Right atrium auricular region (tissue), 2 donors: ENCODE results near the gene TMEM150C. TPM values are rescaled to one million over a fixed set of nuclear protein-coding genes. Genes with fewer than 3 reads are reported as not detected.
"Not testable (repeated sequence)": the region's sequence is repeated elsewhere in the genome, so short reads cannot be mapped to it uniquely, and the experiment has no call there.

ENCODE experiments used
- DNase-seq: peaks from one replicate; pipeline ENCODE4 v3.0.0-alpha.2; 2019; ENCODE audit warnings: low spot score
- H3K27ac ChIP-seq, 2 donors: fragments of 200-600 bp; sonication (generic); 1 replicate in 1 of 2; 2 replicates in 1 of 2; pipeline ENCODE4 v1.5.1; 2016 to 2019
- H3K27me3 ChIP-seq, 2 donors: fragments of 200-600 bp; sonication (generic); one replicate each; pipeline versions ENCODE4 v1.5.1 to v1.6.0; 2017 to 2019
- H3K36me3 ChIP-seq: fragments of 200-600 bp; sonication (generic); one replicate; pipeline ENCODE4 v1.5.1; 2016
- H3K4me1 ChIP-seq, 2 donors: fragments of 200-600 bp; sonication (generic); one replicate each; pipeline versions ENCODE4 v1.5.1 to v1.6.0; 2017 to 2019
- H3K4me3 ChIP-seq, 2 donors: fragments of 200-600 bp; sonication (generic); 1 replicate in 1 of 2; 2 replicates in 1 of 2; pipeline ENCODE4 v1.5.1; 2017 to 2019; ENCODE audit warnings: mild to moderate bottlenecking in 1 of 2, moderate library complexity in 1 of 2
- H3K9me3 ChIP-seq, 2 donors: fragments of 200-600 bp; sonication (generic); one replicate each; pipeline ENCODE4 v1.5.1; 2019
- total RNA-seq, 2 donors: library from RNA; depleted of rRNA; stranded (reverse); fragments of >200 nt; gene quantifications; one replicate each; pipeline ENCODE4 v1.1.0, GENCODE V29; 2016
- TF ChIP-seq, protein P1 (sequence below), 2 donors: fragments of 200-600 bp; sonication (generic); IDR thresholded peaks; one replicate each; pipeline ENCODE4 v1.5.1; 2019; ENCODE audit warnings: antibody characterized with exemption in 2 of 2

The TMEM150C gene
- total RNA-seq, 2 donors from 2014 or later: 14.2 to 21.2 TPM

DNA sequence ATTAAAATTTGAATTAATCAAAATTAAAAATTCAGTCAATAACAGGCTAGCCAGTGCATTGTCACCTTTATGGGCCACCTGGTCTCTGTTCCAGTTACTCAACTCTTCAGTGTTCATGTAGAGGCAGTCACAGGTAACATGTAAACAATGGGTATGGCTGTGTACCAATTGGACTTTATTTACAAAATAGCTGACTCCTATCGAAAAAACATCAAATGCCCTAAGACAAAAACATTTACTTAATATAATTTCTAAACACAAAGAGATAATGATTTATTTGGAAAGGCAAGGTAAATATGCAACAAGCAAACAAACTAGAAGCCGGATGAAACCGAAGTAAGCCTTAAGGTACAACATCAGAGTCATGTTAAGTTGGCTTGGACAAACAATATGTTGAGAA, 8.8 kb downstream of the TMEM150C start:
- Histone ChIP-seq H3K4me3 (no peak overlapping the region), H3K36me3 (no peaks in the 10 kb centered on the region), H3K27me3 (no peaks in the 10 kb centered on the region), H3K27ac (no peak overlapping the region), H3K9me3 (no peaks in the 10 kb centered on the region), H3K4me1 (no peaks in the 10 kb centered on the region)
- DNase-seq: no peak
- TF ChIP-seq, protein P1, sequence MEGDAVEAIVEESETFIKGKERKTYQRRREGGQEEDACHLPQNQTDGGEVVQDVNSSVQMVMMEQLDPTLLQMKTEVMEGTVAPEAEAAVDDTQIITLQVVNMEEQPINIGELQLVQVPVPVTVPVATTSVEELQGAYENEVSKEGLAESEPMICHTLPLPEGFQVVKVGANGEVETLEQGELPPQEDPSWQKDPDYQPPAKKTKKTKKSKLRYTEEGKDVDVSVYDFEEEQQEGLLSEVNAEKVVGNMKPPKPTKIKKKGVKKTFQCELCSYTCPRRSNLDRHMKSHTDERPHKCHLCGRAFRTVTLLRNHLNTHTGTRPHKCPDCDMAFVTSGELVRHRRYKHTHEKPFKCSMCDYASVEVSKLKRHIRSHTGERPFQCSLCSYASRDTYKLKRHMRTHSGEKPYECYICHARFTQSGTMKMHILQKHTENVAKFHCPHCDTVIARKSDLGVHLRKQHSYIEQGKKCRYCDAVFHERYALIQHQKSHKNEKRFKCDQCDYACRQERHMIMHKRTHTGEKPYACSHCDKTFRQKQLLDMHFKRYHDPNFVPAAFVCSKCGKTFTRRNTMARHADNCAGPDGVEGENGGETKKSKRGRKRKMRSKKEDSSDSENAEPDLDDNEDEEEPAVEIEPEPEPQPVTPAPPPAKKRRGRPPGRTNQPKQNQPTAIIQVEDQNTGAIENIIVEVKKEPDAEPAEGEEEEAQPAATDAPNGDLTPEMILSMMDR (IDR thresholded peaks at IDR 0.05): no peak

DNA sequence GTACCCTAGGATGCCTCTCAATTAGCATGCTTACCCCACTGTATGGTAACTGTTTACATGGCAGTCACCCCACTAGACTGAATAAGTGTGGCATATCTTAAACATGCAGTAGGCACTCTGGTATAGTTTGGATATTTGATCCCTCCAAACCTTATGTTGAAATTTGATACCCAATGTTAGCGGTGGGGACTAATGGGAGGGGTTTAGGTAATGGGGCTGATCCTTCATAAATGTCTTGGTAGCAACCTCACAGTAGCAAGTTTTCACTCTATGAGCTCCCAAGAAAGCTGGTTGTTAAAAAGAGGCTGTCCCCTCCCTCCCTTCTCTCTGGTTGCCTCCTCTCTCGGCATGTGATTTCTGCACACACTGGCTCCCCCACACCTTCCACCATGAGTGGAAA, 10.1 kb downstream of the TMEM150C start:
- DNase-seq: no peak
- Histone ChIP-seq H3K4me3 (no peak overlapping the region), H3K4me1 (no peaks in the 10 kb centered on the region), H3K36me3 (no peaks in the 10 kb centered on the region), H3K9me3 (no peaks in the 10 kb centered on the region), H3K27me3 (no peaks in the 10 kb centered on the region), H3K27ac (no peak overlapping the region)
- TF ChIP-seq, protein P1 (IDR thresholded peaks at IDR 0.05): no peak

DNA sequence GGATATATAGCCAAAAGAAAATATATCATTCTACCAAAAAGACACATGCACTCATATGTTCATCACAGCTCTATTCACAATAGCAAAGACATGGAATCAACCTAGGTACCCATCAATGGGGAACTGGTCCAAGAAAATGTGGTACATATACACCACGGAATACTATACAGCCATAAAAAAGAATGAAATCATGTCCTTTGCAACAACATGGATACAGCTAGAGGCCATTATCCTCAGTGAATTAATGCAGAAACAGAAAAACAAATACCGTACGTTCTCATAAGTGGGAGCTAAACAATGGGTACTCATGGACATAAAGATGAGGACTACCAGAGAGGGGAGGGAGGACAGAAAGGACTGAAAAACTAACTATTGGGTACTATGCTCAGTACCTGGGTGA, 13.9 kb downstream of the TMEM150C start:
- H3K27me3 ChIP-seq, DNase-seq, H3K36me3 ChIP-seq, H3K27ac ChIP-seq, H3K4me1 ChIP-seq, H3K9me3 ChIP-seq, H3K4me3 ChIP-seq: not testable (repeated sequence)

DNA sequence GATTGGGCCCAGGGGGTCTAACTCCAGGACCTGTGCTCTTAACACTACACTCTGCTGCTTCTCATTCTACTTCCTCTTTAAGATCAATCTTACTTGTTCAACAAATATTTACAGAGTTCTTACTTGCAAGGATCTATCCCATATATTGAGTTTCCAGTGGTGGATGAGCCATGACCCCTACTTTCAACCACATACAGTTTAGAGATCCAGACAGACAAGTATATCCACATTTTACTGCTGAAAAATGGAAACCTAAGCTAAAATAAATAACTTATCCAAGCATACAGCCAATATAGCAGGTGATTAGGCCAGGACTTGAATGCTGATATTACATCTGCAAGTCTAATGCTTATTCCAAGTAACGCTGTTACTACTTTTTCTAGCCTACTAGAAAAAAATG, 18.7 kb downstream of the TMEM150C start:
- TF ChIP-seq, protein P1 (IDR thresholded peaks at IDR 0.05): no peak
- no peaks in the 10 kb centered on the region for H3K36me3 ChIP-seq
- no peak for DNase-seq

DNA sequence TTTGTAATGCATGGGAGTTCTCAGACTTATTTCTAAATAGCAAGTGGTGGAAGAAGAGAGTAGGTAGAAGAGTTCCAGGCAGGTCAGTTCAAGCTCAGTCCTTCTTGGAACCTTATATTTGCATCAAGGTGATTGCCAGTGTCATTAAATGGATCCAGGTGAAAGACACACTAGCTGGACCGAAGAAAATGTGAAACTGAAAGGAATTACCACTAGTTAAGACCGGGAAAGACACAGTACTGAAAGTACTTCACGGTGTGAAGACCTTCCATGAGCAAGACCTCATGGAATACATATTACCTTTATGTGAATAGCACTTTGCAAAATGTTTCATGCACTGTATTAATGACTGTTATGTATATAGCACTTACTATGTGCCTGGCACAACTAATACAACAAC, 19.1 kb downstream of the TMEM150C start:
- no peak for DNase-seq
- Histone ChIP-seq H3K4me3 (no peak overlapping the region), H3K4me1 (no peaks in the 10 kb centered on the region), H3K9me3 (no peaks in the 10 kb centered on the region), H3K27ac (no peak overlapping the region), H3K36me3 (no peaks in the 10 kb centered on the region), H3K27me3 (no peaks in the 10 kb centered on the region)
- TF ChIP-seq, protein P1 (IDR thresholded peaks at IDR 0.05): no peak

More for the DNA sequence above, 18.7 kb downstream of the TMEM150C start:
- Histone ChIP-seq H3K27ac (no peak overlapping the region), H3K27me3 (no peaks in the 10 kb centered on the region), H3K4me1 (no peaks in the 10 kb centered on the region), H3K4me3 (no peak overlapping the region), H3K9me3 (no peaks in the 10 kb centered on the region)

DNA sequence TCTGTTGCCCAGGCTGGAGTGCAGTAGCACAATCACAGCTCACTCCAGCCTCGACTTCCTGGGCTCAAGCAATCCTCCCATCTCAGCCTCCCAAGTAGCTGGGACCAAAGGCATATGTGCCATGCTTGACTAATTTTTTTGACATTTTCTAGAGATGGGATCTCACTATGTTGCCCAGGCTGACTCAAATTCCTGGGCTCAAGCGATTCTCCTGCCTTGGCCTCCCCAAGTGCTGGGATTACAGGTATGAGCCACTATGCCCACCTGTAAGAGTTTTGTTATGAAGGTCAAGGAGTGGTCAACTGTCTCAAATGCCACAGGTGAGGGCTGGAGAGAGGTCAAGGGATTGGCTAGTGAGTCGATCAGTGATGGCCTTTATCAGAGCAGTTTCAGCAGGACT, 32.5 kb downstream of the TMEM150C start:
- no peak overlapping the region for H3K4me3 ChIP-seq
- H3K4me1 ChIP-seq: no peaks in the 10 kb centered on the region

More for the DNA sequence above, 32.5 kb downstream of the TMEM150C start:
- Histone ChIP-seq H3K9me3 (no peaks in the 10 kb centered on the region), H3K27me3 (no peaks in the 10 kb centered on the region), H3K36me3 (no peaks in the 10 kb centered on the region), H3K27ac (no peak overlapping the region)
- no peak for DNase-seq
- TF ChIP-seq, protein P1 (IDR thresholded peaks at IDR 0.05): no peak
